ENCODE data around the gene CDC42BPB.

The CDC42BPB gene

DNA sequence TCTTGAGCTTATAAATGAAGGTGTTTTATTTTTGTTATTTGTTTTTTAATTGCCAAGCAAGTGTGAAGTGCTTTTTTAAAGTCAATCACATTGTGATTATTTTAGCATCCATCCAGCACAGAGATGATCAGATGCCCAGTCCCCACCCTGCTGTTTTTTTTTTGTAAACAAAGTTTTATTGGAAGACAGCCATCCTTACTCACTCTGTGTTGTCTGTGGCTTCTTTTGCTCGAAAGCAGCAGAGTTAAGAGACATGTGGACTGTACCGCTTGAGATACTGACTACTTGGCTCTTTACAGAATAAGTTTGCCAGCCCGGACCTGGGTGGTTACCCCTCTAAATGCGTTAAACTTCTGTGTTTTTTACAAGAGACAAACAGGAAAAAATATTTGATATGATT is 165.8 kb downstream of the CDC42BPB start:
- TF ChIP-seq, protein P1, sequence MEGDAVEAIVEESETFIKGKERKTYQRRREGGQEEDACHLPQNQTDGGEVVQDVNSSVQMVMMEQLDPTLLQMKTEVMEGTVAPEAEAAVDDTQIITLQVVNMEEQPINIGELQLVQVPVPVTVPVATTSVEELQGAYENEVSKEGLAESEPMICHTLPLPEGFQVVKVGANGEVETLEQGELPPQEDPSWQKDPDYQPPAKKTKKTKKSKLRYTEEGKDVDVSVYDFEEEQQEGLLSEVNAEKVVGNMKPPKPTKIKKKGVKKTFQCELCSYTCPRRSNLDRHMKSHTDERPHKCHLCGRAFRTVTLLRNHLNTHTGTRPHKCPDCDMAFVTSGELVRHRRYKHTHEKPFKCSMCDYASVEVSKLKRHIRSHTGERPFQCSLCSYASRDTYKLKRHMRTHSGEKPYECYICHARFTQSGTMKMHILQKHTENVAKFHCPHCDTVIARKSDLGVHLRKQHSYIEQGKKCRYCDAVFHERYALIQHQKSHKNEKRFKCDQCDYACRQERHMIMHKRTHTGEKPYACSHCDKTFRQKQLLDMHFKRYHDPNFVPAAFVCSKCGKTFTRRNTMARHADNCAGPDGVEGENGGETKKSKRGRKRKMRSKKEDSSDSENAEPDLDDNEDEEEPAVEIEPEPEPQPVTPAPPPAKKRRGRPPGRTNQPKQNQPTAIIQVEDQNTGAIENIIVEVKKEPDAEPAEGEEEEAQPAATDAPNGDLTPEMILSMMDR (IDR thresholded peaks at IDR 0.05; ENCODE audit: extremely low read depth, missing control alignments), result no peak
- DNase-seq (ENCODE audit: low spot score), result no peak

DNA sequence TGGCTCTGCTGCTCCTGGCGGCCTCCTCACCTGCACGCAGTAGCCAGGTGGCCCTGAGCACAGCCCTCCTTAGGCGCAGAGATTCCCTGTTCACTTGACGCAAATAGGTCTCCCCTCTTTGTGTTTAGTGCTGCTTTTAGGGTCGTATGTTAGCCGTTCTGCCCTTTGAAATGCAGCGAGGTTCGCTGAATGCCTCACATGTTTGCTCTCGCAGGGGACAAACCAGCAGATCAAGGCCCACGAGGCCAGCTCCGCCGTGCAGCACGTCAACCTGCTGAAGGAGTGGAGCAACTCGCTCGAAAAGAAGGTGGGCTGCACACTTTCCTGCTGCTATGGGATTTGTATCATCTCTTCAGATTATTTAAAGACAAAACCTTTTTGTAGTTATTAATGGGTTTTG is 166.2 kb downstream of the CDC42BPB start:
- TF ChIP-seq, protein P1 (IDR thresholded peaks at IDR 0.05; ENCODE audit: extremely low read depth, missing control alignments), result no peak
- no peak for DNase-seq (ENCODE audit: low spot score)

DNA sequence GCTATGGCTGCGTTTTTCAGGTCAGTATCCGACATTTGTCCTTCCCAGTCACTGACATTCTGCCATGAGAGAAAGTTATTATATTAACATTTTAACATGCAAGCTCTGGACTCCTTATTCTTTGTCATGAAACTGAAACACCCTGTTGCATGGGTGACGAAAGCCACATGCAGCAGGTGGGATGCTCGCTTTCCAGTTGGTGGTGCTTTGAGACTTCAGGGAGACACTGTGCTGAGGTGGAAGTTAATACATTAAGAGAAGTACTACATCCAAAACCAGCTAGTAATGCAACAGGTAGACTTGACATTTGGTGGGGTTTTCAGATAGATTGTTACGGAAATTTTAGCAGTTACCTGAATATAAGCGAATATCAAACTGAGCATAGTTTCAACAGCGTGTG is 167.7 kb downstream of the CDC42BPB start:
- TF ChIP-seq, protein P1 (IDR thresholded peaks at IDR 0.05; ENCODE audit: extremely low read depth, missing control alignments), result no peak
- no peak for DNase-seq (ENCODE audit: low spot score)

DNA sequence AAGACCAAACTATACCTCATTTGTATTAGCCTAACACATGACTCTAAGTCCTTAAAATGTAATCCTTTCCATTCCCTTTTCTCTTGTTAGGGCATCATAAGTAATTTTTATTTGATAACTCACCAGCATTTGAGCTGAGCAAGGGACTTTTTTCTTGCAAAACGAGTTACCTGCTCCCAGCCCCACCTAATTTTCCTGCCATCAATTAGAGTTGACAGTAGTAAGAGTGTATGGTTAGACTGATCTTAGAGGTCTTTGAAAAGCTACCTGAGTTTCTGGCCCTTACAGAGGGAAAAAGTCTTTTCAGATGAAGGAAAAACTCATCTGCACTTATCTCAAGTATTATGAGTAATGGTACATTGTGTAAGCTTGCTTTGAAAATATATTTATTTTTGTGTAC is 168.6 kb downstream of the CDC42BPB start:
- DNase-seq (ENCODE audit: low spot score), result no peak
- TF ChIP-seq, protein P1 (IDR thresholded peaks at IDR 0.05; ENCODE audit: extremely low read depth, missing control alignments), result no peak

DNA sequence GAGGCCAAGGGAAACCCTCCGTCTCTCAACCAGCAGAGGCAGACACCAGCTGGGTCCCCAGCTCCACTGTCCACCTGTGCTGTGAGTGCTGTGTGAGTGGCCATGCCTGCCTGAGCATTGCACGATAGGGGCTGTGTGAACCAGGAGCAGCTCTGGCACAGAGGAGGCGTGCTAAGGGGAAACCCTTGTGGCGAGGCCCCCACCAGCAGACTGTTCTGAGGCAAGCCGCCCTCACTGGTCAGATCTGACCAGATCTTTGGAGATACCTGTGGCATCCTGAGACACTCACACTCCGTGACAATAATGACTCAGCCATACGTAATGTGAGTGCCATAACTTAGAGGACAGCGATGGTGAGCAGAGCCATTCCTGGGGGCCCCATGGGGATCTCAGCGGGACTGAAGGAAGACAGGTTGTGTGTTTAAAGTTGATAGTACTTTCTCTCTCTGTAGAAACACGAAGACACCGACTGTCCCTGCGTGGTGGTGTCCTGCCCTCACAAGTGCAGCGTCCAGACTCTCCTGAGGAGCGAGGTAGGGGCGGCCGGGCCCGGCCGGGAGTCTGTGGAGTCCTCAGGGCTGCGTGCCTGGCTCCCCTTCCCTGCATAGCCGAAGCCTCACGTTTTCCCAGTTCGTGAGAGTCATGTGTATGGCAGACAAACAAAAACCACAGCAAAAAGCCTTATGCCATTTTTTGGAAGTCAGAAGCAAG is 171.5 kb downstream of the CDC42BPB start:
- TF ChIP-seq, protein P1 (IDR thresholded peaks at IDR 0.05; ENCODE audit: extremely low read depth, missing control alignments), result no peak
- DNase-seq (ENCODE audit: low spot score), result no peak

DNA sequence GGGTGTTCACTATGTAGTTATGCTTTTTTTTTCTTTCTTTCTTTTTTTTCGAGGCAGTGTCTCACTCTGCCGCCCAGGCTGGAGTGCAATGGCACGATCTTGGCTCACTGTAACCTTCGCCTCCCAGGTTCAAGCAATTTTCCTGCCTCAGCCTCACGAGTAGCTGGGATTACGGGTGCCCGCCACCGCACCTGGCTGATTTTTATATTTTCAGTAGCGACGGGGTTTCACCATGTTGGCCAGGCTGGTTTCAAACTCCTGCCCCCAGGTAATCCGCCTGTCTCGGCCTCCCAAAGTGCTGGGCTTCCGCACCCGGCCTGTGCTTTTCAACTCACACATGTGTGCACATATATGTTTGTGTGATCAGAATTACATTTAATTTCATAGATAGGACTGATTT is 173.8 kb downstream of the CDC42BPB start:
- no peak for DNase-seq (ENCODE audit: low spot score)
- TF ChIP-seq, protein P1 (IDR thresholded peaks at IDR 0.05; ENCODE audit: extremely low read depth, missing control alignments), result no peak

DNA sequence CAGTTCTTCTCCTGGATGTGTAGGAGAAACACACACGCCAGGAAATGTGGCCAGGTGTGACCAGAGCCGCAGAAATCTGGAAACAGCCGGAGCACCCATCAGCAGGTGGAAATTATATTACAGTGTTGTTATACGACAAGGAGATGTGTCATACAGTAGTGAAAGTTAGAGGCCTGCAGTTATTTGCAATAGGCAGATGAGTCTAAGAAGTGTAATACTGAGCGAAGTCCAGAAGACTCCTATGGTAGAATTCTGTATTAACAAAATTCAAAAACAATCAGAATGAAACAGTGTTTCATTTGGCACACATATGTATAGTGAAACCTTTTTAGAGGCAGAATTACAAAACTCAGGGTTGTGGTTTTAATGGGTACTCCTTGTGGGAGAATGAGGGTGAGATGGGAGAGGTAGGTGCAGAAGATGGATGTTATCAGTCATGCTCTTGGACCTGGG is 174.2 kb downstream of the CDC42BPB start:
- no peak for DNase-seq (ENCODE audit: low spot score)
- TF ChIP-seq, protein P1 (IDR thresholded peaks at IDR 0.05; ENCODE audit: extremely low read depth, missing control alignments), result no peak
